Measurements from ENCODE around the gene TMEM41B. TPM values are rescaled to one million over a fixed set of nuclear protein-coding genes. Genes with fewer than 3 reads are reported as not detected.
"Not testable (repeated sequence)": the region's sequence is repeated elsewhere in the genome, so short reads cannot be mapped to it uniquely, and the experiment has no call there.

The TMEM41B gene
- 31.6 TPM for total RNA-seq (ENCODE audit: unreplicated experiment)
- long read RNA-seq, partial matches to known transcripts: 0 of 4 reads
- long read RNA-seq, other reads (novel, unspliced or antisense): 1 of 4 reads

- Mint-ChIP-seq H3K27ac (ENCODE audit: unreplicated experiment) (peak within 1 kb of the TSS; percentile 98), H3K27me3 (ENCODE audit: unreplicated experiment) (peaks cover 1% of the 10 kb centered on the region), H3K4me3 (ENCODE audit: unreplicated experiment) (peak within 1 kb of the TSS; percentile 98), H3K4me1 (ENCODE audit: unreplicated experiment) (peaks cover 30% of the 10 kb centered on the region), H3K9me3 (ENCODE audit: unreplicated experiment) (no peaks in the 10 kb centered on the region), H3K36me3 (ENCODE audit: low read depth, unreplicated experiment) (peaks cover 6% of the 10 kb centered on the region)
- DNase-seq (ENCODE audit: low spot score): peak; percentile 100
- TF ChIP-seq CTCF (IDR thresholded peaks at IDR 0.05; ENCODE audit: unreplicated experiment): peak; percentile 16
These were observed at the start of gene TMEM41B for GRCh38 chr11:9314291-9315077. Gene TMEM41B (minus strand): TSS chr11:9314593. CDS start chr11:9314441, 152 bp downstream.

- H3K4me3 Mint-ChIP-seq (ENCODE audit: unreplicated experiment): no peak overlapping the region
- peak overlapping the region; percentile 57 for H3K27ac Mint-ChIP-seq (ENCODE audit: unreplicated experiment)
- peaks cover 9% of the 10 kb centered on the region for H3K4me1 Mint-ChIP-seq (ENCODE audit: unreplicated experiment)
- H3K27me3 Mint-ChIP-seq (ENCODE audit: unreplicated experiment): peaks cover 3% of the 10 kb centered on the region
- no peaks in the 10 kb centered on the region for H3K36me3 Mint-ChIP-seq (ENCODE audit: low read depth, unreplicated experiment)
- no peaks in the 10 kb centered on the region for H3K9me3 Mint-ChIP-seq (ENCODE audit: unreplicated experiment)
- no peak for TF ChIP-seq CTCF (IDR thresholded peaks at IDR 0.05; ENCODE audit: unreplicated experiment)
- no peak for DNase-seq (ENCODE audit: low spot score)
These were observed 48.0 kb upstream of the TMEM41B start for GRCh38 chr11:9362393-9362863.

GRCh38 chr11:9360862-9361622 is 46.6 kb upstream of the TMEM41B start:
- not testable (repeated sequence) for H3K27me3 Mint-ChIP-seq (ENCODE audit: unreplicated experiment); H3K9me3 Mint-ChIP-seq (ENCODE audit: unreplicated experiment); H3K36me3 Mint-ChIP-seq (ENCODE audit: low read depth, unreplicated experiment); H3K4me1 Mint-ChIP-seq (ENCODE audit: unreplicated experiment); H3K4me3 Mint-ChIP-seq (ENCODE audit: unreplicated experiment); DNase-seq (ENCODE audit: low spot score); H3K27ac Mint-ChIP-seq (ENCODE audit: unreplicated experiment)

GRCh38 chr11:9357041-9357440 is 42.6 kb upstream of the TMEM41B start:
- TF ChIP-seq CTCF (IDR thresholded peaks at IDR 0.05; ENCODE audit: unreplicated experiment): no peak
- H3K27me3 Mint-ChIP-seq (ENCODE audit: unreplicated experiment): peaks cover 6% of the 10 kb centered on the region
- no peak overlapping the region for H3K27ac Mint-ChIP-seq (ENCODE audit: unreplicated experiment)
- H3K4me3 Mint-ChIP-seq (ENCODE audit: unreplicated experiment): no peak overlapping the region
- no peaks in the 10 kb centered on the region for H3K9me3 Mint-ChIP-seq (ENCODE audit: unreplicated experiment)
- H3K36me3 Mint-ChIP-seq (ENCODE audit: low read depth, unreplicated experiment): no peaks in the 10 kb centered on the region
- peaks cover 3% of the 10 kb centered on the region for H3K4me1 Mint-ChIP-seq (ENCODE audit: unreplicated experiment)
- no peak for DNase-seq (ENCODE audit: low spot score)

- no peak for TF ChIP-seq CTCF (IDR thresholded peaks at IDR 0.05; ENCODE audit: unreplicated experiment)
- Mint-ChIP-seq H3K4me3 (ENCODE audit: unreplicated experiment) (no peak overlapping the region), H3K27me3 (ENCODE audit: unreplicated experiment) (peaks cover 5% of the 10 kb centered on the region), H3K4me1 (ENCODE audit: unreplicated experiment) (peaks cover 8% of the 10 kb centered on the region), H3K36me3 (ENCODE audit: low read depth, unreplicated experiment) (no peaks in the 10 kb centered on the region), H3K27ac (ENCODE audit: unreplicated experiment) (no peak overlapping the region), H3K9me3 (ENCODE audit: unreplicated experiment) (no peaks in the 10 kb centered on the region)
- no peak for DNase-seq (ENCODE audit: low spot score)
These were observed 37.0 kb upstream of the TMEM41B start for GRCh38 chr11:9351321-9351881.

- DNase-seq (ENCODE audit: low spot score); H3K27ac Mint-ChIP-seq (ENCODE audit: unreplicated experiment): not testable (repeated sequence)
These were observed 33.4 kb upstream of the TMEM41B start for GRCh38 chr11:9347779-9348178.

More at GRCh38 chr11:9347779-9348178, 33.4 kb upstream of the TMEM41B start:
- not testable (repeated sequence) for H3K9me3 Mint-ChIP-seq (ENCODE audit: unreplicated experiment); H3K36me3 Mint-ChIP-seq (ENCODE audit: low read depth, unreplicated experiment); H3K4me3 Mint-ChIP-seq (ENCODE audit: unreplicated experiment); H3K27me3 Mint-ChIP-seq (ENCODE audit: unreplicated experiment)
- peaks cover 11% of the 10 kb centered on the region for H3K4me1 Mint-ChIP-seq (ENCODE audit: unreplicated experiment)
